Nephron (organoid): ENCODE results near the gene SEMA5B.

Experiments used
- H3K27ac Mint-ChIP-seq, 3 experiments: 2 replicates each; pipeline ENCODE4 v1.8.0; 2020; ENCODE audit warnings: mixed read lengths in 3 of 3, mild to moderate bottlenecking in 2 of 3, moderate library complexity in 1 of 3
- H3K27me3 Mint-ChIP-seq: 2 replicates; pipeline ENCODE4 v1.8.0; 2021; ENCODE audit warnings: low read depth, mild to moderate bottlenecking, moderate library complexity, mixed read lengths
- H3K36me3 Mint-ChIP-seq: 2 replicates; pipeline ENCODE4 v1.8.0; 2020; ENCODE audit warnings: low read depth, mixed read lengths
- H3K4me1 Mint-ChIP-seq: 2 replicates; pipeline ENCODE4 v1.8.0; 2020; ENCODE audit warnings: mixed read lengths
- H3K4me3 Mint-ChIP-seq, 3 experiments: 2 replicates each; pipeline ENCODE4 v1.8.0; 2020; ENCODE audit warnings: mild to moderate bottlenecking in 3 of 3, mixed read lengths in 3 of 3, moderate library complexity in 2 of 3
- H3K9me3 Mint-ChIP-seq: 2 replicates; pipeline ENCODE4 v1.8.0; 2020; ENCODE audit warnings: mixed read lengths
- TF ChIP-seq, protein P1 (sequence below), 3 experiments: fragments of 200-600 bp; sonication (generic); IDR thresholded peaks; one replicate each; pipeline ENCODE4 v1.5.0; 2021; ENCODE audit warnings: antibody characterized with exemption in 3 of 3; ENCODE audit not compliant: unreplicated experiment in 3 of 3

SEMA5B gene

DNA sequence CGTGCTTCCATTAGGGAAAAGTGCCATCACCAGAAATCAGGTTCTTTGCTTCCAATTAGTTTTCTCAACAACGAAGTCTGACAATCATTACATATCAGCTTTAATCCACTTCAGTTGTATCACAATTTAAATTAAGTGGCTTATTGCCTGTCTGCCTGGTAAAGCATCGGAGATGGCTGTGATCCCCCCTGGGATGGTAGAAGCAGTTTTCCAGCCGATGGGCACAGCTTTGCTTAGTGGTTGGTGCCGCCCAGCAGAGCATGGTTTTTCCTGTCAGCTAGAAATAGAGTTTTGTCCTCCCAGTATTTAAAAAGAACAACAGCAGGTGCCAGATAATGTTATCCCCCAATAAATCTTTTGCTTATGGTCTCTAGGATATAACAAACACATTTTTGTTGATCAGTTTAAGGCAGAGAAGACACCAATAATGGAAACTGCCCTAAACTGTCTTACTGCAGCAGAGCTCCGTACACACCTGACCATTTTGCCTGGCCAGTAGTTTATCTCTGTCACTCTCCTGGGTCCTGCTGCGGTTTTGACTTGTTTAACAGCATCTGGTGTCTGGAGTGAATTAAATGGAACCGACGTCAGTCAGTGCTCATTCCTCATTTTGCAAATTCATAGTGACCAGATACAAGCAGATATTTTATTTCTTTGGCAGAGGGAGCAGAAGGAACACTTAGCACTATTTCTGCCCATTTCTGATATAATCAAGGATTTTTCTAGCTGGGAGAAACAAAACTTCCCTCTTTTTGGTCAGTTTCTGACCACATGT is 153.6 kb downstream of the SEMA5B start:
- H3K36me3 Mint-ChIP-seq, result no peaks in the 10 kb centered on the region
- H3K4me1 Mint-ChIP-seq, result peaks cover 14% of the 10 kb centered on the region
- H3K27ac Mint-ChIP-seq, result no peak overlapping the region
- H3K27me3 Mint-ChIP-seq, result no peaks in the 10 kb centered on the region
- TF ChIP-seq, protein P1, sequence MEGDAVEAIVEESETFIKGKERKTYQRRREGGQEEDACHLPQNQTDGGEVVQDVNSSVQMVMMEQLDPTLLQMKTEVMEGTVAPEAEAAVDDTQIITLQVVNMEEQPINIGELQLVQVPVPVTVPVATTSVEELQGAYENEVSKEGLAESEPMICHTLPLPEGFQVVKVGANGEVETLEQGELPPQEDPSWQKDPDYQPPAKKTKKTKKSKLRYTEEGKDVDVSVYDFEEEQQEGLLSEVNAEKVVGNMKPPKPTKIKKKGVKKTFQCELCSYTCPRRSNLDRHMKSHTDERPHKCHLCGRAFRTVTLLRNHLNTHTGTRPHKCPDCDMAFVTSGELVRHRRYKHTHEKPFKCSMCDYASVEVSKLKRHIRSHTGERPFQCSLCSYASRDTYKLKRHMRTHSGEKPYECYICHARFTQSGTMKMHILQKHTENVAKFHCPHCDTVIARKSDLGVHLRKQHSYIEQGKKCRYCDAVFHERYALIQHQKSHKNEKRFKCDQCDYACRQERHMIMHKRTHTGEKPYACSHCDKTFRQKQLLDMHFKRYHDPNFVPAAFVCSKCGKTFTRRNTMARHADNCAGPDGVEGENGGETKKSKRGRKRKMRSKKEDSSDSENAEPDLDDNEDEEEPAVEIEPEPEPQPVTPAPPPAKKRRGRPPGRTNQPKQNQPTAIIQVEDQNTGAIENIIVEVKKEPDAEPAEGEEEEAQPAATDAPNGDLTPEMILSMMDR (IDR thresholded peaks at IDR 0.05; ENCODE audit: unreplicated experiment in 3 of 3), result no peak
- no peaks in the 10 kb centered on the region for H3K9me3 Mint-ChIP-seq
- H3K4me3 Mint-ChIP-seq, result no peak overlapping the region

DNA sequence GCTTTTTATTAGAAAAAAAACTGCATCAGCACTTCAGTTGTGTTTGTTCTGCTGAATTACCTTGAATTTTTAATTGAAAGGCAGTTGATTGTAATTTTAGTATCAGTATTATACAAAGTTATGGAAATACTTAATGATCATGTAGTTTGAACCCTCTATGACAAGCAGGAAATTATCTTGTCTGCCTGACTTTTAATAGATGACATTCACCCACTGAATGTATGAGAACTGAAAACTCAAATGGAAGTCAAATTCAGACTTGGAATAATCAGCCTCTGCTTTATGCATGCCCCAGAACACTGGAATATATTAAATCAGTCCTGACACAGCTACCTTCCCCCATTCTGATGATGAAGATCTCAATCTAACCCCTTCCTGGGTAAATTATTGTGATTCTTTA is 159.2 kb downstream of the SEMA5B start:
- Mint-ChIP-seq H3K36me3 (peaks cover 14% of the 10 kb centered on the region), H3K4me1 (peaks cover 4% of the 10 kb centered on the region), H3K27ac (no peak overlapping the region), H3K4me3 (no peak overlapping the region), H3K27me3 (no peaks in the 10 kb centered on the region), H3K9me3 (no peaks in the 10 kb centered on the region)
- TF ChIP-seq, protein P1 (IDR thresholded peaks at IDR 0.05; ENCODE audit: unreplicated experiment in 3 of 3), result no peak

DNA sequence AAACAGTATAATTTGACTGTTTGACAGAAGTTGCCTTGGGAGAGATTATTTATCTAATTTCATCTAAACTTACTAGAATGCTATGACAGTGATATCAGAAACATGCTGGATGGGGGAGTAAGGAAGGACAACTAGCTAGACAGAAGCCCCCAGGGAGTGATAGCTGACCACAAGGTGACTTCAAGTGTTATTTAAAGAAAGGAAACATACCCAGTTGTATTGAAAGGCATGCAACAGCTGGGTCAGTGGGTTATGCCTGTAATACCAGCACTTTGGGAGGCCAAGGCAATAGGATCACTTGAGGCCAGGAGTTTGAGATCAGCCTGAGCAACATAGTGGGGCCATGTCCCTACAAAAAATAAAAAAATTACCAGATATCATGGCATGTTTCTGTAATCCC is 163.1 kb downstream of the SEMA5B start:
- Mint-ChIP-seq H3K4me1 (peaks cover 4% of the 10 kb centered on the region), H3K4me3 (no peak overlapping the region), H3K36me3 (peaks cover 14% of the 10 kb centered on the region), H3K27ac (no peak overlapping the region), H3K27me3 (no peaks in the 10 kb centered on the region), H3K9me3 (no peaks in the 10 kb centered on the region)
- TF ChIP-seq, protein P1 (IDR thresholded peaks at IDR 0.05; ENCODE audit: unreplicated experiment in 3 of 3), result no peak

DNA sequence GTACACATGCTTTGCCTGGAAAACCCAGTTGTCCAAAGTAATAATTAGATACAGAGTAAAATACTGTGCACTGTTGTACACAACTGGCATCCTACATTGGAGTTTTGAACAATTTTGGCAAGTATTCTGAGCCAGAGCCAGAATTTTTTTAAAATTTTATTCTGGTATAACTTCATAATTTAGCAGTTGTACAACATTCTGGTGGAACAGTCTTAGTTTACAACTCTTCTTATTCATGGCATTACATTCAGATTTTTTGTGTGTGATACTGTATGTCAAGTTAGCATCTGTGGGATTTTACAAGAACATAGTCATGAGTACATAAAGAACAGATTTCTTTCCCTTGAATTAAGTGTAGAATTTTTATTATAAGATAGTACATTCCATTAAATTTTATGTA is 165.2 kb downstream of the SEMA5B start:
- no peaks in the 10 kb centered on the region for H3K27me3 Mint-ChIP-seq
- H3K4me3 Mint-ChIP-seq, result no peak overlapping the region
- TF ChIP-seq, protein P1 (IDR thresholded peaks at IDR 0.05; ENCODE audit: unreplicated experiment in 3 of 3), result no peak
- peaks cover 4% of the 10 kb centered on the region for H3K4me1 Mint-ChIP-seq
- H3K36me3 Mint-ChIP-seq, result peaks cover 20% of the 10 kb centered on the region
- H3K9me3 Mint-ChIP-seq, result no peaks in the 10 kb centered on the region
- H3K27ac Mint-ChIP-seq, result no peak overlapping the region
